ENCODE data around the gene ABCA1.
"Not testable (repeated sequence)": the region's sequence is repeated elsewhere in the genome, so short reads cannot be mapped to it uniquely, and the experiment has no call there.

ABCA1 gene

DNA sequence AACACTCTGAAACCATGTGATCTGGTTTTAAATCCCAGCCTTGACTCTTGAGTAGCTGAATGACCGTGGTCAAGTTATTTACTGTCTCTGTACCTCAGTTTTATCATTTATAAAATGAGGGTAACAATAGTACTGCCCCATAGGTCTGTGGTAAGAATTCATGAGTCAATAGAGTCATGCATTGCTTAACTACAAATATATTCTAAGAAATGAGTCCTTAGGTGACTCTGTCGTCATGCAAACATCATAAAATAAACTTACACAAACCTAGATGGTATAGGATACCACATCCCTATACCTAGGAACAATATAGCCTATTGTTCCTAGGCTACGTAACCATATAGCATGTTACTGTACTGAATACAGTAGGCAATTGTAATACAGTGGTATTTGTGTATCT lies 20.3 kb upstream of the ABCA1 start:
- no peak for DNase-seq

DNA sequence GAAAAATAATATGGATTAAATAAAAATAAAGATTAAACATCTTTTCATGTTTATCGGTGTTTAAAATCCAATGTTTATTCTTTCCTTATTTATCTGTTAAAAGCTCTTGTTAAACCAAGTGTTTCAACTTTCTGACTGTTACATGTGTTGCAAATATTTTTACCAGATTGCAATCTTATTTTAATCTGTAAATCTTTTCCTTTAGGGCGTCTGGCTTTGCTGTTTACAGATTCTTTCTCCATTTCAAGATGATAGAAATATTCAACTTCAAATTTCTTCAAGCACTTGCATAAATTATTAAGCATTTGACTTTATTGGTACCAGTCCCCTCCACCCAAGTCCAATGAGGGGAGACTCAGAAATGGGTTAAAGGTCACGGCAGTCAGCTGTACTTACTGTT lies 16.9 kb upstream of the ABCA1 start:
- no peak for DNase-seq

DNA sequence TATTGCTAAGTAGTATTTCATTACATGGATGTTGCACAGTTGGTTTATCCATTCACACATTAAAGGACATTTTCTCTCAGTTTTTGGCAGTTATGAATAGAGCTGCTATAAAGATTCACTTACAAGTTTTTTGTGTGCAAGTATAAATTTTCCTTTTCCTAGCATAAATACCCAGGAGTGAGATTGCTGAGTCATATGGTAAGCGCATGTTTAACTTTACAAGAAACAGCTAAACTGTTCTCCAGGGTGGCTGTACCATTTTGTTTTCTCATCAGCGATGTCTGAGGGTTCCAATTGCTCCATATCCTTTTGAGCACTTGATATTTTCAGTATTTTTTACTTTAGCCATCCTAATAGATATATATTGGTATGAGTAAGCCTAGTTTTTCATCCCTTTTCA lies 16.4 kb upstream of the ABCA1 start:
- DNase-seq = no peak

DNA sequence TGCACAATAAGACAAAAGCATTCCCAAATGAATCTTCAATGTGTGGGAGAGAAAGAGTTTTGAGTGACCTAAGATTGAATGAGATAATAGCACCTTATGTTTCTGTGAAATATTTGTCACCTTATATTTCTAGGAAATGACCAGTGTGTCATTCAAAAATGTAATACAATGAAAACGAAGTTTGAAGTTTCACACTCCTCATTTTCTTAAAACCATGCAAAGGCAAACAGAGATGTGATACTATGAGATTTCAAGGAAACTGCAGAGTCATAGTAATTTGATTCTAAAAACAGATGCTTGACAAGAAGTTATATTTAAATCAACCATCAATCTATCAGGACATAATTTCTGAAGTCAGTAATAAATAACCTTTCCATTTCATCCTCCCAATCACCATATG lies 13.6 kb upstream of the ABCA1 start:
- DNase-seq = no peak

DNA sequence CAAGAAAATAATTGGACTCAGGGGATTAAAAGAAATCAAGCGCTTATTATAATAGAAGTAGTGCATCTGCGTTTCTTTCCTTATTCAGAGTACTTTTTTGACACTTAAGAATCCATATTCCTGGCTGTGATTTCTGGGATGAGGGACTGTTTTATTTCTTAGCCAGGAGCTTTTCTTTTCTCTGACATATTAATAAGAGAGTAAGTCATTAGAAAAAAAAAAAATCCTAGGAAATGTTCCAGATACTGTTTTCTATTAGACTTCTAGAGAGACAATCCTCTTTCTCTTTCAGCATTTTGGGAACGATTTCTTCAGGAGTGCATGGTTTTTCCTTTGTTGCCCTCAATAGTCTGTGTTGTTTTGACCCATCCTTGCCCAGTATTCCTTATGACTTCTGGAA lies 8.3 kb upstream of the ABCA1 start:
- no peak for DNase-seq

DNA sequence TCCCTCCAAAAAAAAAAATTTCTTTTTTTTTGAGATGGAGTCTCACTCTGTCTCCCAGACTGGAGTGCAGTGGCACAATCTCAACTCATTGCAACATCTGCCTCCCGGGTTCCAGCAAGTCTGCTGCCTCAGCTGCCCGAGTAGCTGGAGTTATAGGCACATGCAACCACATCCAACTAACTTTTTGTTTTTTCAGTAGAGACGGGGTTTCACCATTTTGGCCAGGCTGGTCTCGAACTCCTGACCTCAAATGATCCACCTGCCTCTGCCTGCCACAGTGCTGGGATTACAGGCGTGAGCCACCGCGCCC lies 7.5 kb upstream of the ABCA1 start:
- DNase-seq = not testable (repeated sequence)

DNA sequence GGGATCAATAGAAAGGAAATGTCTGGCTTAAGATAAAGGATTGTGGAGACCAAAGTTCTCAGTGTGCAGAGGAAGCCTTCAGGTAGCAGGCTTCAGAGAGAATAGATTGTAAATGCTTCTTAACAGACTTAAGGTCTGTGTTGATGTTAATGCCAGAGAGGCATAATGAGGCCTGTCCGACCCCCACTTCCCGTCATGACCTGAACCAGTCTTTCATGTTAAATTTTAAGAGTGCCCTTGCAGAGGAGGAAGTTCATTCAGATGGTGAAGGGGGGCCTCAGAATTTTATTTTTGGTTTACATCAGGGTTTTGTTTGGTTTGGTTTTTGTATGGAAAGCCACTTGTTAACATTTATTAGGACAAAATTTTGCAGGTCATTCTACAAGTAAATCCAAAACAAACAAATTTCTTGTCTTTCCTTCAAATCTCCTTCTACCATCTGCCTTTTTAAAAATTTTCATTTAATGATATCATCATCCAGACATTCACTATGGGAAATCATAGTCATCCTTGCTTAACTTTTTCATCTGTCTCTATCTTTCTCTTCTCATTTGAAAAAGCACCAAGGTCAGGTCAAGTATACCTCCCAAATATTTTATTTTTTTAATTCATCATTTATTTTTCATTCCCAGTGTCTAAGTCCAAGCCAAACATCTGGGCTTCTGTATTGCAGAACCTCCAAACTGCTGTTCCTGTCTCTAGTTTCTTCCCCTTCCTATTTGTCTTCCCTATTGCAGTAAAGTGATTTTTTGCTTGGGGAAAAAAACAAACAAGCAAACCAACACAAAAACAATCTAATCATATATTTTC lies 6.9 kb upstream of the ABCA1 start:
- DNase-seq = no peak

DNA sequence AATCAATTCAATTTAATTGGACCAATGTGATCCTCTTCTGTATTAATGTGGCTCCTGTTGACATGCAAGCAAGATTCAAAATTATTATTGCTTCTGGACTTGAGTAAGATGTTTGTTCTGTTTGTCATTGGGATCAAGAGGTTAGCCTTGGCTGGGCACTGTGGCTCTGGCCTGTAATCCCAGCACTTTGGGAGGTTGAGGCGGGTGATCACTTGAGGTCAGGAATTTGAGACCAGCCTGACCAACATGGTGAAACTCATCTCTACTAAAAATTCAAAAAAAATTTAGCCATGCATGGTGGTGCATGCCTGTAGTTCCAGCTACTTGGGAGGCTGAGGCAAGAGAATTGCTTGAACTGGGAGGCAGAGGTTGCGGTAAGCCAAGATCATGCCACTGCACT lies 5.1 kb upstream of the ABCA1 start:
- not testable (repeated sequence) for DNase-seq

DNA sequence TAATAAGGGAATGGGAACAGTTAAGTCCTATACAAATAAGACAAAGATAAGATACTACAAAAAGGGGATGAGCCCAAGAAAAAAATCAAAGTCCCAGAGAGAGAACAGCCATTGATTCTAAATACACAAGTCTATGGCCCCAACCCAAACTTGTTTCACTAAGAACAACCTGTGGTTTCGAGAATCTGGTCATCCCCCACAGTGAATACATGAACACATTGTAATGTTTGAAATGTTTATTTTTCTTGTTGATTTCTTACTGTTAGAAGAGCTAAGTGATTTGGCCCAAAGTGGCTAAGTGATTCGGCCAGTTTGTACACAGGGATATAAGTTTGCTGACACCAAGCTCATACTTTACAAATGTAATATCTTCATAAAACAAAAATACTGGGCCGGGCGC lies 3.3 kb upstream of the ABCA1 start:
- DNase-seq = no peak

DNA sequence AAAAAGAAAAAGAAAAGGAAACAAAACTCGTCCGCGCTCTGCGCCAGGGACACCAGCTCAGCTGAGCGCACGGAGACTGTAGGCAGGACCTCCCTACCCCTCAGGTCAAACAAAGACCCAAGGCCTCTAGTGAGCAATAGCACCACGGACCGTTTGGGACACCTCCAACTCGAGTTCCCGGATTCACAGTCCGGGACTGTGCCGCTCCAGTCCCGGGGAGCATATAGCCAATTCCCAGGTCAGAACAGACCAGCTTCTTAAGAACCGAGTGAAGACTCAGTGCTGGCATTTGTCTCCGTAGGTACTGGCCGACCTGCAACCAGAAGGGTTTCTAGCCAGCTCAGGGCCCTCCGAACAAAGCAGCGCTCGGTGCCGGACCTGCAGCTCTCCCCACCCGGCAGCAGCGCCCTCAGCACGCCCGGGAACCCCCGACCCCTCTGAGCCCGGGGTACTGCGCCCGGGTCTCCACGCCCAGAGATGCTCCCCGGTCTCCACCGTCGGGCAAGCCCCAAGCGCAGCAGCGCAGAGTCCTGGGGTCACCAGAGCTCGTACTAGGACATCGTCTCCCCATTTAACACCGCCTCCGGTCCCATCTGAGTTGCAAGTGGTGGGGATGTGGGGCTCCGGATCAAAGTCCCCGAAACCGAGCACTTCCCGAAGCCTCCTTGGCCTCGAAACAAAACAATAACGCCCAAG lies 591 bp downstream of the ABCA1 start:
- peak; percentile 27 for DNase-seq

DNA sequence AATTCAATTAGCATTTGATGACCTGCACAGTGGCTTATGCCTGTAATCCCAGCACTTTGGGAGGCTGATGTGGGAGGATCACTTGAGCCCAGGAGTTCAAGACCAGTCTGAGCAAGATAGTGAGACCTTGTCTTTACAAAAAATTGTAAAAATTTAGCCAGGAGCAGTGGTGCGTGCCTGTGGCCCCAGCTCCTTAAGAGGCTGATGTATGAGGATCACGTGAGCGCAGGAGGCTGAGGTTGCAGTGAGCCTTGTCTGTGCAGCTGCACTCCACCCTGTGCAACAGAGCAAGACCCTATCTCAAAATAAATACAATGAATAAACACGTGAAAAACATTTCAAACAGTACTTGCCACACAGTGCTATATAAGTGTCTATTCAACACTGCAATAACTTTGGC lies 4.2 kb downstream of the ABCA1 start:
- peak; percentile 18 for DNase-seq

DNA sequence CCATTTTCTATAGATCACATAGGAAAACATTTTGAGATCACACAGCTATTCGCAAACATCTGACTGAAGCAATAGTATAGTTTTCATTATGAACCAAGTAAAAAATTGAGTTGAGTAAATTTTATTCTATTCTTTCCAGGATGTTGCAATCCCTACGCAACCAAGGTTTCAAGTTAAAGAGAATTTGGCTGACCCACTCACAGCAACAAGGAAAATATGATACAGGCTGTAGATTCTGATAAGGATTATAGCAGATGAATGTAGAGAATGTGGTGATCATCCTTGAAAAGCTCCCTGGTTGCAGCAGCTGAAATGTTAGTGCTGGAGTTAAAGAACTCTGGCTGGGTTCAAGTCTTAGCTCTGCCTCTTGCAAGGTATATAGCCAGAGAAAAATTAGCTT lies 4.7 kb downstream of the ABCA1 start:
- DNase-seq = no peak

DNA sequence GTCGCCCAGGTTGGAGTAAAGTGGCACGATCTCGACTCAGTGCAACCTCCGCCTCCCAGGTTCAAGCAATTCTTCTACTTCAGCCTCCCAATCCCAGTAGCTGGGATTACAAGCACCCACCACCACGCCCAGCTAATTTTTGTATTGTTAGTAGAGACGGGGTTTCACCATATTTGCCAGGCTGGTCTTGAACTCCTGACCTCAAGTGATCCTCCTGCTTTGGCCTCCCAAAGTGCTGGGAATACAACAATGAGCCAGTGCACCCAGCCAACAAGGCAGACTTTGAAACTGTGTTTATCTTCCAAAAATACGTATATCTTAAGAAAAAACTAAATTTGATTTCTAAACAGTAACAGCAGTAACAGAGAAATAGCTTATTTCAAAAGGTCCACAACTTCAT lies 5.2 kb downstream of the ABCA1 start:
- DNase-seq = not testable (repeated sequence)

DNA sequence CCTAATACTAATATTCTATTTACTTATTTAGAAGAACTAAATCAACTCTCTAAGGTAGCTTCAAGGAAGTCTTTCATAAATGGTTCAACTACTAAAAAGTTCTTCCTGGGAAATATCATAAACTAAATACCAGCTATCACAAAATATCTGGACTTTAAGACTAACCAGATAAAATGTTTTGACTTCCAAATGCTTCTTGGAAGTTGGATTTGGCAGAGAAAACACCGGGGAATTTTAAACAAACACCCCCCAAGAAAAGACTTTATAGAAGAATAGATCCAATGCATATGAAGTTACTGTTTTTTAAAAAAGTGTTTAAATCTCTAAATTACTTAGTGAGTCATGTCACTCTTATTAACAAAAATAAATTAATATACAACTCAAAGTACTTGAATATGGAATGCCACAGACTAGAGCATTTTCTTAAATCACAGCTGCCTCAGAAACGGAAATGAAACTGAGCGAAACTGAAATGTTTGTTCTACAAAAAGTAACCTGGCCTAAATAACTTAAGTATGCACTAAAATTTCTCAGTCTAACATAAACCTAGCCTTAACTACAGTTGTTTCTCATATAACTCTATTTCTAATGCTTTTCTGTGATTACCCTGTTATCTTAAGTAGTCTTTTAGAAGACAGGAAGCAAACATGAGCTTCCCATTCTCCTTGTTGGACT lies 6.8 kb downstream of the ABCA1 start:
- DNase-seq = no peak

DNA sequence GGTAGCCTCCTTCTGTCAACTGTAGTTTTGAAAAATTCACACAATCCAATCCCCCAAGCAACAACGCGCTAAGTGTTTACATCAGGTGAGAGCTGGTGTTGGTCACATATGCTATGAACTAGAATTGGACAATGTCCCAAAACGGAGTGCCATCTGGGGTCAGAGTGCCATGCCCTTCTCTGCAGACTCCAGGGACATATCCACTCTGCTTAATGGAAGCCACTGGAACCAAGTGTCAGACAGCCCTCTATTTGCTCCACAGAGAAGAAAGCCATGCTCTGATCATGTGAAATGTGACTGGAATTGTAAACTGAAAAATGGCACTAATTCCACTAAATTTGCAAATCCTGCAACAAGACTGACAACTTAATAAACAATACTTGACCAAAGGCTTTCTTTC lies 12.2 kb downstream of the ABCA1 start:
- no peak for DNase-seq

DNA sequence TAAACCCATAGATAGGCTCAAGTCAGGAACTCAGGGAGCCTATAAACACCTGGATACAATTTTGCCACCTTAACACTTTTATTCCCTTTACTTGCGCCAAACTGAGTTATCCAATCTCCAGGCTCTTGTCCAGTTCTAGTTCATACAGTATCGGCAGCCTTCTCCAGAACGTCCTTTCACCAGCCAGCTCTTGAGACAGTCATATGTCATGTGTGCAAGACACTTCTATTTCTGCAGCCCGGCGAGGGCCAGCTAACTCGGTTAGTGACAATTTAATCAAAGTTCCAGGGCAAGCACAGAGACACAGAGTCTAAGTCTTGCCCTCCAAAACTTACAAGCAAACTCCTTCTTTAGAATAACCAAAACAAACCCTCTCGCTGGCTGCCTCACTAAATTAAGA lies 12.9 kb downstream of the ABCA1 start:
- DNase-seq = no peak

DNA sequence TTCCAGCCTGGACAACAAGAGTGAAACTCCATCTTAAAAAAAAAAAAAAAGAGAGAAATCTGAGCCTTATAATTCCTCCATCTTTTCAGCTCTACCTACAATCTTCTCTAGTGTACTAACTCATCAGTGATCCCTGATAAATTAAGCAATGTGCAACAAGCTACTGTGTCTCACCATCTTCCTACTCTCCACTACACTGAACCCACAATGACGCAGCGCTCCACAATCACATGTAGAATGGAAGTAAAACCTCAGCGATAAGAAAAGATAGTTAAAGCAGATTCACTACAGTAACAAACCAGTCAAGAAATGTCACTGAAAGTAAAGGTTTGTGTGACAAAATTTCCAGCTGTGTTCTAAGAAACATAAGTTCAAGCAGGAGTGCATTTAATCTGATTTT lies 13.5 kb downstream of the ABCA1 start:
- no peak for DNase-seq

DNA sequence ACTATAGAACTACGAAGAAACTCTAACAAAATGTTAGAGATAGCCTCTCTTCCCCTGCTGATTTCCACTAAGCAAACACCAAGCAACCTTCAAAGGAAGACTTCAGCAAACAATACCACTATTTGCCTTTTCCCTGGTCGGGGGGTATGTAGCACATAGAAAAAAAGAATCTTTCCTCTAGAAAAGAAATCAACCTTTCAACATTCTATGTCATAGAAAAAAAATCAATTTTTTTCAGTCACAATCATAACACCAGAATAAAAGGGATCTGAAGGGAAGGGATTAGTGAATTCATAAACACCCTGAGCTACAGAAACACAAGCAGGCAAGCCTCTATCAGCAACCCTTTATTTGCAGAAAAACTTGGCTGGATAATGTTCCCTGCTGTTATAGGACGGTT lies 15.3 kb downstream of the ABCA1 start:
- DNase-seq = no peak

DNA sequence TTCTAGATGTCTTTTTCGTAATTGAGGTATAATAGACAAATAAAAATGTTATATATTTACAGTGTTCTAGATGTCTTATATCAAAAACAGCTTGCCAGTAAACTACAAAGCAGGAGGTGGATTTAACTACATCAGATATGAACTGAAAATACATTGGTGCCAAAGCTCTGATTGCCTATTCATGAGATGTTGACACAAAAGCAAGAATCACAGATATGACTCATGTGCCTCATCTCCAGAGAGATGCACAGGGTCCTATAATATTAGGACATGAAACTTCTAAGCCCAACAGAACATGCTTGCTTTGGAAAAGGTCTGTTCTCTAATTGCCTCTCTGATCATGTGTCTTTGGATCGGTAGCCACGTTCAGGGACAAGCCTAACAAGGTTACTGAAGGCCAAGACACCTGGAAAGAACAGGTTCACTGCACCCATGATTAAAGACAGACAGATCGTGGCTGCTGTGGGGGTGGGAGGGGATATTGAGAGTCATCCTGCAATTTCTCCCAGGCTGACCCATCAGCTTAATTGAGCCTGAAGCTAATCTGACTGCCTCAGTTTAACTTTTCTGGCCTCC lies 16.8 kb downstream of the ABCA1 start:
- no peak for DNase-seq

DNA sequence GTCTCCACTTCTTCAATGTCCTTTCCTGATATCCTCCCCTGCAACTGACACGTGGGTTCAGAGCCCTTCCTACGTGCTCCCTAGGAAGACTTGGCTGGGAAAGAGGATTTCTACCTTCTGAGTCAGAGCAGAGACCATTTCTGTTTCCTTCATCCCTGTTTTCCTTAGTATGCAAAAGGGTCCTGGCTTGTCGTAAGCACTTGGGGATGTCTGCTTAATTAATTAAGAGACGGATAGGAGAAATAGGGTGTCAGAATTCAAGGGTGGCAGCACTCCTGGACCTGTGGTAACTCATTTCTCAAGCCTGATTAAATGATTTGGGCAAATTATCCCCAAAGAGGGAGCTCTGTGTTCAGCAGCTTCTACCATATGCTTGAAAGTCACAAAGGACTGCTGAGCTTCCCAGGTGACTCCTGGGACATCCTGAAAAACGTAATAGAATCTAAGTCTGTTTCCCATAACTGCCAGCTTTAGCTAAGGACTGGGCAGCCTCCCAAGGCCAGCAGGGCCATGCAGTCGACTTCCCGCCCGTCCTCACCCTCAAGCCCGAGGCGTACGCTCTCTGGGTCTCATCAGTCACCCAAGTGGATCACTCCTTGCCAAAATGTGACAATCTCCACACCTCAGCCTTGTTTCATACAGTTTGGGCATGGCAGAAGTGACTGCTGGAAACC lies 20.5 kb downstream of the ABCA1 start:
- DNase-seq = no peak

DNA sequence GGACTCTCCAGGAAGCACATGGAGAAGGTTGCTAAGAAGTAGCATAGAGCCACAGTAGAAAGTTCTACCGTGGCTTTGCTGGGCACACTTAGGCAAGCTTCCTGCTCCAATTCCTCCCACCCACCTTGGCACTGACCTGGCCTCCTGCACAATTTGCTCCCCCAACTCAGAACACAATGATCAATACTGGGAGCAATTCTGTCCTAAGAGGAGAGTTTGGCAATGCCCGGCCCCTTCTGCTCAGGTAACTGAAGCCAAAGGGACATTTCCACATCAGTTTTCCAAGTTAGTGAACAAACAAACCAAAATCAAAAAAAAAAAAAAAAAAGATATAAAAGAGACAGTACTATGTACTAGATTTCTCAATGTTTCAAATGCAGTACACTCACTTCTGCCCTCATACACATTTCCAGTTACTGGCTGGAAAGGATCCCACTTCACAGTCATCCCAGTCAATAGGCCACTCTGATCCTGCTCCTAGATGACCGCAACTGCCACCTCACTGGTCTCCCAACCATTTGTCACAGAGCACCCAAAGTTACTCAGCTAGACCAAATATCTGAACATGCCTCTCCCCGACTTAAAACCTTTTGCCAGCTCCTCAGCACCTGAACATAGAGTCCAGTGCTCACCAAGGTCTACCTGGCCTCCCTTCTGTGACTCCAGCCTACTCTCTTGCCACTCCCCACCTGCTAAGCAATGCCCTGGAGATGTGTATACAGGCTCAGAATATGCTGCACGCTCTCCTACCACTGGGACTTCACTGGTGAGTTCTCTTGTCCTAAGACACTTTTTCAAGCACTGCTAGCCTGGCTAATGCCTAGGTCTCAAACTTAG lies 21.3 kb downstream of the ABCA1 start:
- DNase-seq = no peak

DNA sequence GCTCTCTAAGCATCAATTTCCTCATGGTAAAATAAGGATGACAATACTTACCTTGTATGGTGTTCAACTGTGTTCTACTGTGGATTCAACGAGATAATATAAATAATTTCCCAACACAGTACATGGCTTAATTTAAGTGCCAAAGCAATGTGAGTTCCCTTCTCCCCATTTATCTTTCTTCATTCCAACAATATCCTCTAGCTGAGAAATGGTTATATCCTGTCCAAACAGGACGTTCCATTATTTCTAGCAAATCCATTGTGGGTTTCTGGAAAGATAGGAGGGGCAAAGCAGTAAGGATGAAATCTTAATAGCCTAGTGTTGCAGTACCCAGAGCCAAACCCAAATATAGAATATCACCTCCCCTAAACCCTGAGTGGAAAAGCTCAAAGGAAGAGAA lies 22.0 kb downstream of the ABCA1 start:
- DNase-seq = no peak

Data from NCI-H2029 (cell line).